PC-3 (cell line): ENCODE results near the gene HABP4. TPM values are rescaled to one million over a fixed set of nuclear protein-coding genes. Genes with fewer than 3 reads are reported as not detected.

Experiments
- ATAC-seq: fragments of 200-7000 bp; cut with Tn5 transposase; 2 replicates; pipeline ENCODE4 v1.9.1; 2020; ENCODE audit warnings: mild to moderate bottlenecking, moderate library complexity
- BruUV-seq: library from RNA; stranded (reverse); fragments of 400-500 nt; replicated peaks from 2 replicates; lab custom pipeline; 2021; lab: Mats Ljungman, UMichigan
- CTCF ChIA-PET: fragments of 300-600 bp; sonication (Branson Sonifier 250); formaldehyde crosslinking; loops from one replicate; lab custom pipeline; 2022; ENCODE audit warnings: antibody characterized with exemption; lab: Charles Lee
- POLR2A ChIA-PET: fragments of 300-600 bp; sonication (Branson Sonifier 250); formaldehyde crosslinking; loops from one replicate; lab custom pipeline; 2022; ENCODE audit warnings: antibody characterized with exemption; ENCODE audit not compliant: unreplicated experiment; lab: Charles Lee
- DNase-seq: peaks from one replicate; pipeline ENCODE4 v3.0.0-alpha.2; 2015
- H2AFZ ChIP-seq: fragments of 300-600 bp; sonication (generic); 2 replicates; pipeline ENCODE4 v1.6.0; 2016; ENCODE audit warnings: antibody characterized with exemption, low read length
- H3F3A ChIP-seq: fragments of 300-600 bp; sonication (generic); one replicate; pipeline ENCODE4 v1.6.0; 2017; ENCODE audit warnings: antibody characterized with exemption, low read length, control low read depth, mild to moderate bottlenecking; ENCODE audit not compliant: unreplicated experiment
- H3K27ac ChIP-seq: fragments of 300-600 bp; sonication (generic); 2 replicates; pipeline ENCODE4 v1.5.1; 2016; ENCODE audit warnings: mild to moderate bottlenecking, low read length
- H3K27me3 ChIP-seq: fragments of 300-600 bp; sonication (generic); 2 replicates; pipeline ENCODE4 v1.6.1; 2016; ENCODE audit warnings: low read length, mixed read lengths
- H3K36me3 ChIP-seq: fragments of 300-600 bp; sonication (generic); 2 replicates; pipeline ENCODE4 v1.6.1; 2016; ENCODE audit warnings: low read depth, mixed run types, low read length, mixed read lengths
- H3K4me1 ChIP-seq: fragments of 300-600 bp; sonication (generic); 2 replicates; pipeline ENCODE4 v1.5.1; 2016; ENCODE audit warnings: low read length; ENCODE audit not compliant: insufficient read depth
- H3K4me2 ChIP-seq: fragments of 300-600 bp; sonication (generic); 2 replicates; pipeline ENCODE4 v1.6.0; 2016; ENCODE audit warnings: low read length
- H3K4me3 ChIP-seq: fragments of 300-600 bp; sonication (generic); 2 replicates; pipeline ENCODE4 v1.5.1; 2016; ENCODE audit warnings: mild to moderate bottlenecking, low read length, mixed read lengths
- H3K79me2 ChIP-seq: fragments of 300-600 bp; sonication (generic); 2 replicates; pipeline ENCODE4 v1.6.1; 2017; ENCODE audit warnings: low read length, mixed read lengths
- H3K9ac ChIP-seq: fragments of 300-600 bp; sonication (generic); 2 replicates; pipeline ENCODE4 v1.6.0; 2016; ENCODE audit warnings: mild to moderate bottlenecking, low read length
- H3K9me2 ChIP-seq: fragments of 300-600 bp; sonication (generic); replicated peaks from 2 replicates; pipeline ENCODE4 v1.6.1; 2016; ENCODE audit warnings: mixed run types, low read length, mixed read lengths
- H3K9me3 ChIP-seq: fragments of 300-600 bp; sonication (generic); 2 replicates; pipeline ENCODE4 v1.6.1; 2016; ENCODE audit warnings: low read length, mixed read lengths
- H4K20me1 ChIP-seq: fragments of 300-600 bp; sonication (generic); 2 replicates; pipeline ENCODE4 v1.6.1; 2016; ENCODE audit warnings: low read length, mixed read lengths
- CTCF ChIP-seq: fragments of 300-600 bp; sonication (generic); conservative IDR thresholded peaks from 2 replicates; pipeline ENCODE4 v1.5.1; 2017; ENCODE audit warnings: antibody characterized with exemption, low read depth, mild to moderate bottlenecking, low read length
- EZH2 ChIP-seq: fragments of 300-600 bp; sonication (generic); IDR thresholded peaks from one replicate; pipeline ENCODE4 v1.6.1; 2017; ENCODE audit warnings: antibody characterized with exemption, mild to moderate bottlenecking, low read length; ENCODE audit not compliant: unreplicated experiment
- EZH2phosphoT487 ChIP-seq: fragments of 300-600 bp; sonication (generic); IDR thresholded peaks from 2 replicates; pipeline ENCODE4 v1.6.1; 2018; ENCODE audit warnings: mild to moderate bottlenecking, antibody characterized with exemption, low read length, borderline replicate concordance
- intact Hi-C: fragments of 100-400 bp; cut with micrococcal nuclease; formaldehyde crosslinking; loops from 2 replicates; pipeline ENCODE4 v1.9.0; 2023
- total RNA-seq: library from RNA; depleted of rRNA; stranded (reverse); fragments of >200 nt; gene quantifications from 2 replicates; pipeline ENCODE4 v1.2.3, GENCODE V29; 2014

HABP4 gene
- total RNA-seq, 1 experiment from 2014 or later, result 6.6 TPM

GRCh38 chr9:96467784-96468183, 17.8 kb downstream of the HABP4 start:
- ChIA-PET POLR2A (no interaction called here), CTCF (no interaction called here)
- Histone ChIP-seq H3K4me3 (no peak overlapping the region), H3K4me1 (no peaks in the 10 kb centered on the region), H3K27me3 (no peaks in the 10 kb centered on the region), H3K79me2 (no peaks in the 10 kb centered on the region), H3K9ac (no peak overlapping the region), H3K9me2 (no peaks in the 10 kb centered on the region), H4K20me1 (no peaks in the 10 kb centered on the region), H3F3A (no peaks in the 10 kb centered on the region), H3K4me2 (no peak overlapping the region), H3K9me3 (no peaks in the 10 kb centered on the region), H2AFZ (no peak overlapping the region), H3K27ac (no peak overlapping the region), H3K36me3 (no peaks in the 10 kb centered on the region)
- ATAC-seq (no peak), DNase-seq (no peak)
- intact Hi-C loops, result no loop called here
- TF ChIP-seq EZH2, result no peak
- TF ChIP-seq EZH2phosphoT487, result no peak
- no peak for TF ChIP-seq CTCF
- BruUV-seq, result no TSS peak

GRCh38 chr9:96476013-96476412, 26.0 kb downstream of the HABP4 start:
- ATAC-seq (no peak), DNase-seq (no peak)
- intact Hi-C loops, result no loop called here
- TF ChIP-seq EZH2, result no peak
- no peak for TF ChIP-seq EZH2phosphoT487
- TF ChIP-seq CTCF, result no peak
- no TSS peak for BruUV-seq
- Histone ChIP-seq H3K4me2 (peak overlapping the region; percentile 42), H3K4me3 (no peak overlapping the region), H3K79me2 (no peaks in the 10 kb centered on the region), H3K9me3 (no peaks in the 10 kb centered on the region), H3K9me2 (no peaks in the 10 kb centered on the region), H4K20me1 (no peaks in the 10 kb centered on the region), H3K27me3 (no peaks in the 10 kb centered on the region), H3K9ac (no peak overlapping the region), H3F3A (no peaks in the 10 kb centered on the region), H3K36me3 (no peaks in the 10 kb centered on the region), H3K27ac (peak overlapping the region; percentile 28; the same call in 1 of the 2 replicates), H2AFZ (no peak overlapping the region), H3K4me1 (peaks cover 13% of the 10 kb centered on the region)
- ChIA-PET CTCF (no interaction called here), POLR2A (no interaction called here)

- Histone ChIP-seq H3K79me2 (no peaks in the 10 kb centered on the region), H3K36me3 (no peaks in the 10 kb centered on the region), H3K4me3 (no peak overlapping the region), H3K4me2 (peak overlapping the region; percentile 42), H3K27me3 (no peaks in the 10 kb centered on the region), H4K20me1 (no peaks in the 10 kb centered on the region), H3K9ac (no peak overlapping the region), H3K9me3 (no peaks in the 10 kb centered on the region), H3K27ac (peak overlapping the region; percentile 35), H2AFZ (peak overlapping the region; percentile 31; the same call in 1 of the 2 replicates), H3K4me1 (peaks cover 13% of the 10 kb centered on the region), H3F3A (no peaks in the 10 kb centered on the region), H3K9me2 (no peaks in the 10 kb centered on the region)
- no TSS peak for BruUV-seq
- TF ChIP-seq EZH2 (no peak), CTCF (no peak), EZH2phosphoT487 (no peak)
- ATAC-seq, result peak; percentile 99
- POLR2A ChIA-PET, result no interaction called here
- peak; percentile 75 for DNase-seq
- CTCF ChIA-PET, result no interaction called here
- intact Hi-C loops, result no loop called here
These were observed 26.6 kb downstream of the HABP4 start for GRCh38 chr9:96476591-96476990.
